Neural cell (in vitro differentiated cells): Measurements from ENCODE around the gene MAGI2. TPM values are rescaled to one million over a fixed set of nuclear protein-coding genes. Genes with fewer than 3 reads are reported as not detected.
"Not testable (repeated sequence)": the region's sequence is repeated elsewhere in the genome, so short reads cannot be mapped to it uniquely, and the experiment has no call there.

Experiments used
- H2AFZ ChIP-seq: fragments of 200-600, 300-800 bp; sonication (generic), shearing (Covaris generic); 2 replicates; pipeline ENCODE4 v1.6.0; 2014; ENCODE audit warnings: low read depth, mild to moderate bottlenecking, antibody characterized with exemption, low read length, moderate library complexity
- H3F3A ChIP-seq: fragments of 200-600 bp; shearing (Covaris generic); 2 replicates; pipeline ENCODE4 v1.6.1; 2016; ENCODE audit warnings: mild to moderate bottlenecking, moderate library complexity, mixed read lengths, antibody characterized with exemption, low read length; ENCODE audit not compliant: insufficient read depth, poor library complexity, severe bottlenecking
- H3K27ac ChIP-seq: fragments of 200-600, 300-800 bp; sonication (generic), shearing (Covaris generic); 2 replicates; pipeline ENCODE4 v1.5.1; 2014; ENCODE audit warnings: mild to moderate bottlenecking, low read length, moderate library complexity
- H3K27me3 ChIP-seq: fragments of 300-800, 200-600 bp; sonication (generic), shearing (Covaris generic); 2 replicates; pipeline ENCODE4 v1.6.0; 2014; ENCODE audit warnings: mild to moderate bottlenecking, low read depth, low read length, moderate library complexity; ENCODE audit not compliant: insufficient read depth
- H3K36me3 ChIP-seq: fragments of 300-800, 200-600 bp; sonication (generic), shearing (Covaris generic); 2 replicates; pipeline ENCODE4 v1.5.1; 2014; ENCODE audit warnings: mild to moderate bottlenecking, antibody characterized with exemption, low read length, moderate library complexity; ENCODE audit not compliant: insufficient read depth
- H3K4me2 ChIP-seq: fragments of 300-800, 200-600 bp; sonication (generic), shearing (Covaris generic); 2 replicates; pipeline ENCODE4 v1.6.0; 2014; ENCODE audit warnings: mild to moderate bottlenecking, low read length
- H3K4me3 ChIP-seq: fragments of 300-800, 200-600 bp; sonication (generic), shearing (Covaris generic); 2 replicates; pipeline ENCODE4 v1.5.1; 2014; ENCODE audit warnings: mild to moderate bottlenecking, low read length, moderate library complexity
- H3K79me2 ChIP-seq: fragments of 200-600 bp; shearing (Covaris generic); replicated peaks from 2 replicates; pipeline ENCODE4 v1.6.0; 2014; ENCODE audit warnings: mild to moderate bottlenecking, low read length, moderate library complexity; ENCODE audit not compliant: insufficient read depth
- H3K9ac ChIP-seq: fragments of 300-800, 200-600 bp; sonication (generic), shearing (Covaris generic); 2 replicates; pipeline ENCODE4 v1.6.1; 2016; ENCODE audit warnings: mild to moderate bottlenecking, low read length, mixed read lengths
- H3K9me2 ChIP-seq: fragments of 200-600 bp; shearing (Covaris generic); 2 replicates; pipeline ENCODE4 v1.6.1; 2016; ENCODE audit warnings: mild to moderate bottlenecking, low read length, mixed read lengths; ENCODE audit not compliant: insufficient read depth
- H3K9me3 ChIP-seq: fragments of 200-600, 300-800 bp; sonication (generic), shearing (Covaris generic); 2 replicates; pipeline ENCODE4 v1.6.1; 2016; ENCODE audit warnings: mild to moderate bottlenecking, mixed run types, low read length, moderate library complexity, mixed read lengths
- H4K20me1 ChIP-seq: fragments of 200-600 bp; shearing (Covaris generic); 2 replicates; pipeline ENCODE4 v1.6.1; 2016; ENCODE audit warnings: mild to moderate bottlenecking, mixed run types; ENCODE audit not compliant: insufficient read depth
- CTCF ChIP-seq: fragments of 450-650 bp; IDR thresholded peaks from 2 replicates; pipeline ENCODE4 v1.5.1; 2014; ENCODE audit warnings: antibody characterized with exemption, mild to moderate bottlenecking, moderate library complexity; ENCODE audit not compliant: poor library complexity, severe bottlenecking
- EP300 ChIP-seq: fragments of 450-650 bp; conservative IDR thresholded peaks from 2 replicates; pipeline ENCODE4 v1.6.1; 2014; ENCODE audit warnings: antibody characterized with exemption, mild to moderate bottlenecking, moderate library complexity; ENCODE audit not compliant: poor library complexity, severe bottlenecking
- EZH2 ChIP-seq: fragments of 200-600, 300-800 bp; shearing (Covaris generic), sonication (generic); IDR thresholded peaks from 2 replicates; pipeline ENCODE4 v1.6.1; 2014; ENCODE audit warnings: antibody characterized with exemption, low read length, borderline replicate concordance, mild to moderate bottlenecking; ENCODE audit not compliant: insufficient read depth, poor library complexity, severe bottlenecking
- MXI1 ChIP-seq: fragments of 450-650 bp; conservative IDR thresholded peaks from 2 replicates; pipeline ENCODE4 v1.6.1; 2014; ENCODE audit warnings: antibody characterized with exemption, mild to moderate bottlenecking; ENCODE audit not compliant: poor library complexity, severe bottlenecking
- POLR2AphosphoS5 ChIP-seq: IDR thresholded peaks from 2 replicates; pipeline ENCODE4 v1.6.1; 2012
- RAD21 ChIP-seq: fragments of 450-650 bp; conservative IDR thresholded peaks from 2 replicates; pipeline ENCODE4 v1.6.1; 2014; ENCODE audit warnings: antibody characterized with exemption, mild to moderate bottlenecking, moderate library complexity
- REST ChIP-seq: IDR thresholded peaks from 2 replicates; pipeline ENCODE4 v1.6.1; 2012; ENCODE audit warnings: borderline replicate concordance
- SMC3 ChIP-seq: fragments of 450-650 bp; conservative IDR thresholded peaks from 2 replicates; pipeline ENCODE4 v1.6.1; 2014; ENCODE audit warnings: antibody characterized with exemption, mild to moderate bottlenecking, moderate library complexity; ENCODE audit not compliant: poor library complexity
- TAF1 ChIP-seq: IDR thresholded peaks from 2 replicates; pipeline ENCODE4 v1.6.1; 2012; ENCODE audit warnings: low read depth
- polyA plus RNA-seq: library from polyadenylated mRNA; depleted of rRNA; stranded (reverse); fragments of >200 nt; gene quantifications from 2 replicates; pipeline ENCODE4 v1.2.3, GENCODE V29; 2014

MAGI2 gene
- polyA plus RNA-seq, 1 donor from 2014 or later, result 19.3 TPM

DNA sequence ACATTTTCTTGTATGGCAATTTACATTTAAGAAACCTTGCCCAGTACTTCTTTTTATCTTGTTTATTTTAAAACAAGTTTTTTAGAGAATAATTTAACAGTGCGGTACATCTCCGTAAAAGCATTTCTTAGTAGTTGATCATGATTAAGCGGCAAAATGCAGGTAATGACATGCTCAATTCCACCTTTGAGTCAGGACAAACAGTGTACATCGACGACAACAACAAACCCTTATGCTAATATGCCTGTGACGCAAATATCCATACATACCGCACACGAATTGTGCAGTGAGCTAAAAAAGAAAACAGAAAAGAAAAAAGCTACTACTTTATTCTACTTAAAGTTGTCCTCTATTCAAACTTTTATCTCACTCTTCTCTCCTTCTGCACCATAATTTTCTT lies 1.9 kb downstream of the MAGI2 start:
- no peak overlapping the region for H2AFZ ChIP-seq
- H3K4me2 ChIP-seq, result peak overlapping the region; percentile 69

DNA sequence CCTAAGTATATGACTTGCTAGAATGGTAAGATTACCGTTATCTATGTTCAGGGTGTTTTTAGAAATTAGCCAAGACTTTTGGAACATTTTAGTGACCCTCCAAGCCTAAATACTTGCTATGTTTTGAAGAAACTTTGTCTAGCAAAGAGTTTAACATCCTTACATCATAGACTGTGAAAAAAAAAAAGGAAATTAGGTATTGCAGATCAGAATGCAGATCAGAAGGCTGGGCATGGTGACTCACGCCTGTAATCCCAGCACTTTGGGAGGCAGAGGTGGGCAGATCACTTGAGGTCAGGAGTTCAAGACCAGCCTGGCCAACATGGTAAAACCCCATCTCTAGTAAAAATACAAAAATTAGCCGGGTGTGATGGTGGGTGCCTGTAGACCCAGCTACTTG lies 10.7 kb downstream of the MAGI2 start:
- H3K4me3 ChIP-seq, H3F3A ChIP-seq, H2AFZ ChIP-seq, H3K9me3 ChIP-seq, H3K27me3 ChIP-seq, H3K9me2 ChIP-seq, H3K27ac ChIP-seq, H3K36me3 ChIP-seq, H3K9ac ChIP-seq, H3K79me2 ChIP-seq, H4K20me1 ChIP-seq, H3K4me2 ChIP-seq: not testable (repeated sequence)

More for the DNA sequence above, 1.9 kb downstream of the MAGI2 start:
- Histone ChIP-seq H3K9me2 (no peaks in the 10 kb centered on the region), H3K9me3 (no peaks in the 10 kb centered on the region), H3K36me3 (no peaks in the 10 kb centered on the region), H4K20me1 (no peaks in the 10 kb centered on the region), H3K9ac (no peak overlapping the region), H3K79me2 (no peaks in the 10 kb centered on the region), H3K4me3 (peak overlapping the region; percentile 86), H3K27ac (no peak overlapping the region), H3K27me3 (peaks cover 35% of the 10 kb centered on the region), H3F3A (no peaks in the 10 kb centered on the region)
- TF ChIP-seq RAD21, result no peak
- TF ChIP-seq SMC3, result no peak
- TF ChIP-seq CTCF, result no peak
- no peak for TF ChIP-seq REST
- TF ChIP-seq TAF1, result no peak
- TF ChIP-seq EZH2, result no peak
- TF ChIP-seq MXI1, result no peak
- TF ChIP-seq POLR2AphosphoS5, result no peak
- no peak for TF ChIP-seq EP300

GRCh38 chr7:79436378-79436777 lies 17.1 kb downstream of the MAGI2 start:
- Histone ChIP-seq H3K9ac (no peak overlapping the region), H4K20me1 (no peaks in the 10 kb centered on the region), H3F3A (no peaks in the 10 kb centered on the region), H3K4me2 (no peak overlapping the region), H3K36me3 (no peaks in the 10 kb centered on the region), H3K27me3 (no peaks in the 10 kb centered on the region), H2AFZ (no peak overlapping the region), H3K79me2 (no peaks in the 10 kb centered on the region), H3K9me3 (no peaks in the 10 kb centered on the region), H3K27ac (no peak overlapping the region), H3K4me3 (no peak overlapping the region), H3K9me2 (no peaks in the 10 kb centered on the region)
- TF ChIP-seq EP300 (no peak), RAD21 (no peak), TAF1 (no peak), SMC3 (no peak), REST (no peak), CTCF (no peak), MXI1 (no peak), POLR2AphosphoS5 (no peak), EZH2 (no peak)
